Hair follicle dermal papilla cell (primary cell): ENCODE results near the gene FOXR2. TPM values are rescaled to one million over a fixed set of nuclear protein-coding genes. Genes with fewer than 3 reads are reported as not detected.

Source experiments
- small RNA-seq: library from RNA; depleted of rRNA; stranded (forward); fragments of <200 nt; gene quantifications from one replicate; pipeline ENCODE3, GENCODE V24; 2012
- total RNA-seq: library from RNA; depleted of rRNA; stranded (reverse); fragments of >200 nt; gene quantifications from 2 replicates; pipeline ENCODE4 v1.2.3, GENCODE V29; 2012

Gene FOXR2
- not detected in 2 replicates for total RNA-seq

GRCh38 chrX:55623100-55623499, at the start of gene FOXR2:
Gene FOXR2 (plus strand): TSS chrX:55623400. CDS start chrX:55623712, 312 bp downstream.

Small RNA genes within 50 kb of the gene (small RNA-seq; reads per million reads assigned to genes)
- not detected for gene RF00019

Other genes starting within 250 kb of the FOXR2 start
- 26.6 and 27.8 TPM in 2 replicates for gene MAGEH1, start 171.3 kb upstream of the FOXR2 start, total RNA-seq
- 3.4 and 3.6 TPM in 2 replicates for gene USP51, start 133.6 kb upstream of the FOXR2 start, total RNA-seq
- 18.7 and 21.4 TPM in 2 replicates for gene RRAGB, start 94.3 kb downstream of the FOXR2 start, total RNA-seq